H1 (cell line): ENCODE measurements around the gene AFF4. TPM values are rescaled to one million over a fixed set of nuclear protein-coding genes. Genes with fewer than 3 reads are reported as not detected.

Source experiments
- CTCF ChIA-PET: fragments of 300-600 bp; sonication (Branson Sonifier 250); formaldehyde crosslinking; loops from one replicate; lab custom pipeline; 2021; ENCODE audit not compliant: partially characterized antibody; lab: Charles Lee
- POLR2A ChIA-PET: fragments of 300-600 bp; sonication (Branson Sonifier 250); formaldehyde crosslinking; loops from one replicate; lab custom pipeline; 2021; ENCODE audit warnings: inconsistent platforms; ENCODE audit not compliant: partially characterized antibody; lab: Charles Lee
- DNase-seq, 2 experiments: peaks; one replicate each; pipeline versions ENCODE4 v3.0.0 to v3.0.0-alpha.2; 2010 to 2022; ENCODE audit warnings: low spot score in 2 of 2, low read depth in 1 of 2, mixed read lengths in 1 of 2
- FAIRE-seq: peaks from 2 replicates; lab custom pipeline; 2011; peaks lifted over from hg19 to GRCh38; lab: Jason Lieb, UNC
- H2AFZ ChIP-seq: 2 replicates; pipeline ENCODE4 v1.8.1; 2012; ENCODE audit warnings: low read length, inconsistent platforms
- H2AK5ac ChIP-seq: 2 replicates; pipeline ENCODE4 v1.6.1; 2013; ENCODE audit warnings: low read depth, low read length
- H2BK120ac ChIP-seq: replicated peaks from 2 replicates; pipeline ENCODE3; 2013; ENCODE audit warnings: low read depth, low read length, inconsistent platforms
- H2BK12ac ChIP-seq: 2 replicates; pipeline ENCODE4 v1.6.1; 2013; ENCODE audit warnings: low read depth, low read length
- H2BK15ac ChIP-seq: 2 replicates; pipeline ENCODE4 v1.6.1; 2013; ENCODE audit warnings: low read length
- H2BK20ac ChIP-seq: 2 replicates; pipeline ENCODE4 v1.6.1; 2013; ENCODE audit warnings: low read length
- H2BK5ac ChIP-seq: 2 replicates; pipeline ENCODE4 v1.6.1; 2013; ENCODE audit warnings: low read depth, low read length
- H3K14ac ChIP-seq: 2 replicates; pipeline ENCODE4 v1.6.1; 2013; ENCODE audit warnings: inconsistent platforms; ENCODE audit not compliant: insufficient read length
- H3K18ac ChIP-seq: 2 replicates; pipeline ENCODE4 v1.6.1; 2013; ENCODE audit warnings: low read length; ENCODE audit errors: extremely low read depth
- H3K23ac ChIP-seq: 2 replicates; pipeline ENCODE4 v1.6.1; 2013; ENCODE audit warnings: inconsistent platforms; ENCODE audit not compliant: insufficient read length
- H3K23me2 ChIP-seq: 2 replicates; pipeline ENCODE4 v1.6.1; 2013; ENCODE audit warnings: low read depth, low read length
- H3K27ac ChIP-seq: 2 replicates; pipeline ENCODE4 v1.6.1; 2011; ENCODE audit warnings: low read depth, low read length, inconsistent platforms
- H3K27me3 ChIP-seq, 4 experiments: replicated peaks in 1 of 4; 1 replicate in 1 of 4; 2 replicates in 3 of 4; pipeline versions ENCODE4 v1.6.1 to v1.8.1; 2011 to 2013; ENCODE audit warnings: low read length in 3 of 4, mild to moderate bottlenecking in 3 of 4, inconsistent platforms in 2 of 4, mixed read lengths in 2 of 4, moderate library complexity in 1 of 4; ENCODE audit not compliant: control insufficient read depth in 3 of 4, insufficient read depth in 3 of 4; ENCODE audit errors: extremely low read depth in 1 of 4
- H3K36me3 ChIP-seq, 4 experiments: 2 replicates each; pipeline versions ENCODE4 v1.6.1 to v1.8.1; 2011 to 2013; ENCODE audit warnings: mild to moderate bottlenecking in 4 of 4, low read length in 3 of 4, moderate library complexity in 2 of 4, control low read depth in 1 of 4, inconsistent platforms in 1 of 4; ENCODE audit not compliant: insufficient read depth in 4 of 4, control insufficient read depth in 2 of 4
- H3K4ac ChIP-seq: replicated peaks from 2 replicates; pipeline ENCODE3; 2013; ENCODE audit warnings: low read length, low read depth, mixed read lengths, inconsistent platforms; ENCODE audit not compliant: insufficient read length
- H3K4me1 ChIP-seq, 4 experiments: replicated peaks in 1 of 4; 1 replicate in 1 of 4; 2 replicates in 3 of 4; pipeline versions ENCODE4 v1.6.1 to v1.8.1; 2011 to 2013; ENCODE audit warnings: low read length in 3 of 4, inconsistent platforms in 2 of 4, mixed read lengths in 1 of 4; ENCODE audit not compliant: insufficient read depth in 4 of 4, control insufficient read depth in 3 of 4
- H3K4me2 ChIP-seq, 2 experiments: 2 replicates each; pipeline versions ENCODE4 v1.6.1 to v1.8.1; 2011 to 2013; ENCODE audit warnings: low read depth in 2 of 2, low read length in 2 of 2, control low read depth in 1 of 2, inconsistent platforms in 1 of 2, mild to moderate bottlenecking in 1 of 2; ENCODE audit not compliant: insufficient read depth in 1 of 2
- H3K4me3 ChIP-seq, 4 experiments: fragments of 200-600, 300-600 bp in 1 of 4; sonication (generic), shearing (Covaris generic), sonication (Bioruptor Twin) in 1 of 4; 2 replicates each; pipeline versions ENCODE4 v1.5.1 to v1.8.1; 2011 to 2016; ENCODE audit warnings: low read length in 4 of 4, low read depth in 3 of 4, control low read depth in 2 of 4, inconsistent platforms in 2 of 4, mild to moderate bottlenecking in 2 of 4, mixed read lengths in 1 of 4, moderate library complexity in 1 of 4; ENCODE audit not compliant: insufficient read depth in 2 of 4; ENCODE audit errors: extremely low read depth in 1 of 4
- H3K56ac ChIP-seq: replicated peaks from 2 replicates; pipeline ENCODE3; 2013; ENCODE audit warnings: low read depth, mild to moderate bottlenecking, mixed read lengths, low read length, inconsistent platforms; ENCODE audit not compliant: insufficient read length
- H3K79me1 ChIP-seq: 2 replicates; pipeline ENCODE4 v1.6.1; 2013; ENCODE audit warnings: low read depth, low read length, control low read depth
- H3K79me2 ChIP-seq, 2 experiments: 2 replicates each; pipeline versions ENCODE4 v1.6.1 to v1.8.1; 2012 to 2013; ENCODE audit warnings: low read length in 2 of 2, mild to moderate bottlenecking in 2 of 2, inconsistent platforms in 1 of 2; ENCODE audit not compliant: insufficient read depth in 2 of 2, control insufficient read depth in 1 of 2
- H3K9ac ChIP-seq, 4 experiments: replicated peaks in 1 of 4; 1 replicate in 1 of 4; 2 replicates in 3 of 4; pipeline versions ENCODE4 v1.6.1 to v1.8.1; 2011 to 2013; ENCODE audit warnings: low read depth in 3 of 4, low read length in 3 of 4, control low read depth in 2 of 4, mild to moderate bottlenecking in 2 of 4, moderate library complexity in 2 of 4, inconsistent platforms in 1 of 4; ENCODE audit errors: extremely low read depth in 1 of 4
- H3K9me3 ChIP-seq, 2 experiments: 2 replicates each; pipeline versions ENCODE4 v1.6.1 to v1.8.1; 2012 to 2013; ENCODE audit warnings: mild to moderate bottlenecking in 2 of 2, moderate library complexity in 2 of 2, control low read depth in 1 of 2, inconsistent platforms in 1 of 2, low read depth in 1 of 2, low read length in 1 of 2, mixed read lengths in 1 of 2; ENCODE audit not compliant: insufficient read depth in 2 of 2
- H4K20me1 ChIP-seq, 2 experiments: replicated peaks in 1 of 2; 2 replicates each; pipeline versions ENCODE3 to v1.8.1; 2011 to 2013; ENCODE audit warnings: inconsistent platforms in 2 of 2, low read length in 2 of 2, mild to moderate bottlenecking in 1 of 2; ENCODE audit not compliant: insufficient read depth in 2 of 2, control insufficient read depth in 1 of 2
- H4K5ac ChIP-seq: 2 replicates; pipeline ENCODE4 v1.6.1; 2013; ENCODE audit warnings: low read length, low read depth, mixed read lengths, inconsistent platforms; ENCODE audit not compliant: insufficient read length
- H4K8ac ChIP-seq: 2 replicates; pipeline ENCODE4 v1.8.0; 2013; ENCODE audit warnings: mild to moderate bottlenecking, moderate library complexity, low read length, inconsistent platforms; ENCODE audit not compliant: insufficient read depth; ENCODE audit errors: extremely low read depth
- H4K91ac ChIP-seq: replicated peaks from 2 replicates; pipeline ENCODE3; 2013; ENCODE audit warnings: low read length, mixed read lengths, inconsistent platforms; ENCODE audit not compliant: insufficient read length
- CBX5 ChIP-seq: fragments of 300-800, 300-1000 bp; sonication (generic); IDR thresholded peaks from 2 replicates; pipeline ENCODE4 v1.7.1; 2016; ENCODE audit warnings: antibody characterized with exemption, low read length, low read depth
- CHD1 ChIP-seq: IDR thresholded peaks from 2 replicates; pipeline ENCODE4 v1.6.1; 2012; ENCODE audit warnings: low read depth, low read length, improper control_type of control experiment
- GABPA ChIP-seq: IDR thresholded peaks from 2 replicates; pipeline ENCODE4 v1.6.1; 2011; ENCODE audit warnings: mild to moderate bottlenecking, low read length, moderate library complexity, borderline replicate concordance; ENCODE audit not compliant: insufficient read depth
- JUND ChIP-seq: IDR thresholded peaks from 2 replicates; pipeline ENCODE4 v1.6.1; 2011; ENCODE audit warnings: mild to moderate bottlenecking, improper control_type of control experiment, low read length
- KDM1A ChIP-seq: fragments of 200-600, 300-600 bp; sonication (generic); IDR thresholded peaks from 2 replicates; pipeline ENCODE4 v1.7.1; 2016; ENCODE audit warnings: mild to moderate bottlenecking, low read length, borderline replicate concordance
- POLR2A ChIP-seq, 2 experiments: IDR thresholded peaks; 1 replicate in 1 of 2; 2 replicates in 1 of 2; pipeline ENCODE4 v1.6.1; 2011; ENCODE audit warnings: low read depth in 2 of 2, low read length in 2 of 2, mild to moderate bottlenecking in 2 of 2; ENCODE audit errors: control extremely low read depth in 1 of 2
- POLR2AphosphoS5 ChIP-seq: IDR thresholded peaks from 2 replicates; pipeline ENCODE4 v1.6.1; 2011; ENCODE audit warnings: low read depth, low read length
- SP4 ChIP-seq: IDR thresholded peaks from 2 replicates; pipeline ENCODE4 v1.6.1; 2012; ENCODE audit warnings: low read length, inconsistent platforms
- TAF7 ChIP-seq: optimal IDR thresholded peaks from 2 replicates; pipeline ENCODE3; 2011; ENCODE audit warnings: low read depth, mild to moderate bottlenecking, inconsistent platforms, low read length, moderate library complexity, borderline replicate concordance
- TBP ChIP-seq: IDR thresholded peaks from 2 replicates; pipeline ENCODE4 v1.6.1; 2011; ENCODE audit warnings: low read depth, low read length, improper control_type of control experiment
- WGBS, 2 experiments: shearing (Covaris generic) in 1 of 2; methylation state at CpG; one replicate each; pipeline versions ENCODE4 v1.1.6 to v1.1.7; 2013 to 2015; ENCODE audit warnings: low lambda C conversion rate in 2 of 2, mixed read lengths in 2 of 2, inconsistent platforms in 1 of 2, low coverage in 1 of 2, missing lambda C conversion rate in 1 of 2; ENCODE audit not compliant: insufficient replicate concordance in 2 of 2, insufficient coverage in 1 of 2, insufficient read length in 1 of 2; ENCODE audit errors: extremely low coverage in 1 of 2, missing lambda C conversion rate in 1 of 2; 5-methylcytosine and 5-hydroxymethylcytosine counted together
- polyA plus RNA-seq, 7 experiments: library from polyadenylated mRNA; depleted of rRNA in 3 of 7; stranded (reverse) in 5 of 7; unstranded in 2 of 7; fragments of >200 nt in 5 of 7; fragments of 200-250 nt in 2 of 7; gene quantifications; 1 replicate in 5 of 7; 2 replicates in 1 of 7; 4 replicates in 1 of 7; pipeline versions ENCODE4 v1.2.1 to v1.2.3, GENCODE V29; 2011 to 2013; ENCODE audit warnings: missing spikeins in 2 of 7, mixed read lengths in 2 of 7
- total RNA-seq: library from RNA; stranded (reverse); fragmentation: NEBNext Ultra II Directional; extraction: Animal tissue kit (Norgen Biotek cat#: 25700); gene quantifications from 2 replicates; pipeline ENCODE4 v1.2.1, GENCODE V29; 2021
- TF ChIP-seq, protein P1 (sequence below), 3 experiments: IDR thresholded peaks; 1 replicate in 2 of 3; 2 replicates in 1 of 3; pipeline versions ENCODE4 v1.5.1 to v1.6.1; 2011; ENCODE audit warnings: low read length in 3 of 3, mild to moderate bottlenecking in 3 of 3, inconsistent platforms in 2 of 3, low read depth in 1 of 3, moderate library complexity in 1 of 3; ENCODE audit not compliant: insufficient read depth in 1 of 3; ENCODE audit errors: control extremely low read depth in 1 of 3

Gene AFF4
- total and polyA plus RNA-seq, 2 of the 8 experiments (the other 6 are each of a cell fraction or from before 2014, with no cell fraction given), result 12.0 to 61.4 TPM

DNA sequence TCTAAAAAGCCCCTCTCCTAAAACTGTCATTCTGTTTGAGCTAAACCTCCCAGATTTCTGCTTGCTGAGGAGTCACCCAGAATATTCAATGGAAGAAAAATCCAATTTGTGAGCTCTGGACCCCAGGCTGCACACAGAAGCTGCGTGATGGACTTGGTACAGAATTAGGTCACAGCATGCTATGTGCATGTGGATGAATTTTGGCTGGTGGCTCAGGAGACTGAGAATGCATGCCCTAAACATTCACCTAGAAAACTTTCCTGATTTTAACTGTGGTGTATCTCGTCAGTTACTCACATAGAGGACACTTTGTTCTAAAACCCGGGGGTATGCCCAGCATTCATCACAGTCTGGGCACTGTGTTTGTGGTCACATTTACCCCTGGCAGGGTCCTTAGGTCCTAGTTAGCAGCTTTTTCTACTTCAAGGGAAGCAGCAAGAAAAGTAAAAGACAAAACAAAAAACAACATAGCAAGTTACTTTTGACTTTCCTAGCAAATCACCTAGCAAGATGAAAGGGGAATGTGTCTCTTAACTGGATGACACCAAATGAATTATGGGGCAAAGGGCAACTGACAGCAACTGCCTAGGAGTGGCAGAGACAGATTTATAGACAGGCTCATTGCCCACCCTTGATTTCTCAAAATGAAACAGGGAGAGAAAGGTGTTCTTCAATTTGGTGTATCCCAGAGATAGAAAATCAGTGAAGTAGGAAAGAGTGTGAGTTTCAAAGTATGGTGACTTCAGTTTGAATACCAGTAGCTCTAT, 124.7 kb downstream of the AFF4 start:
- H3K4me2 ChIP-seq, result no peak overlapping the region
- no peak overlapping the region for H3K9ac ChIP-seq
- no peak overlapping the region for H4K91ac ChIP-seq
- H3K79me2 ChIP-seq, result no peaks in the 10 kb centered on the region
- CTCF ChIA-PET, result interaction anchor here (0.6 to 25.6 kb wide), 3 partner anchors 8 to 92 kb away, joined by 4 to 465 read pairs (median 10); partner anchors contain the start of genes GDF9, LEAP2, SHROOM1 and UQCRQ
- H2BK15ac ChIP-seq, result no peak overlapping the region
- H3K79me1 ChIP-seq, result no peaks in the 10 kb centered on the region
- DNase-seq (no peak), FAIRE-seq (no peak)
- H3K4ac ChIP-seq, result no peak overlapping the region
- POLR2A ChIA-PET, result interaction anchor here (1.7 kb wide), 1 partner anchor 14 kb away, joined by 3 read pairs; no protein-coding TSS in a partner anchor
- no peak overlapping the region for H2BK5ac ChIP-seq
- H2AK5ac ChIP-seq, result no peak overlapping the region
- H3K23me2 ChIP-seq, result no peaks in the 10 kb centered on the region
- H3K36me3 ChIP-seq, result no peaks in the 10 kb centered on the region
- H4K8ac ChIP-seq, result no peak overlapping the region
- no peaks in the 10 kb centered on the region for H3K9me3 ChIP-seq
- no peaks in the 10 kb centered on the region for H4K20me1 ChIP-seq
- H3K4me3 ChIP-seq, result no peak overlapping the region
- no peak overlapping the region for H2AFZ ChIP-seq
- no peak overlapping the region for H3K18ac ChIP-seq
- no peaks in the 10 kb centered on the region for H3K27me3 ChIP-seq
- H3K27ac ChIP-seq, result no peak overlapping the region
- H3K4me1 ChIP-seq, result no peaks in the 10 kb centered on the region
- no peak overlapping the region for H3K23ac ChIP-seq
- no peak overlapping the region for H4K5ac ChIP-seq
- WGBS, 2 experiments, result 90% methylated on average over 3 of the region's 3 CpGs; no CpG with 5 or more reads in 1 of the 2 experiments
- H2BK120ac ChIP-seq, result no peak overlapping the region
- H3K56ac ChIP-seq, result no peak overlapping the region
- no peak overlapping the region for H2BK20ac ChIP-seq
- no peak overlapping the region for H2BK12ac ChIP-seq
- no peak overlapping the region for H3K14ac ChIP-seq
- no peak for TF ChIP-seq KDM1A
- TF ChIP-seq POLR2A (IDR thresholded peaks at IDR 0.05; ENCODE audit: control extremely low read depth in 1 of 2, low read depth in 2 of 2, low read length in 2 of 2), result no peak
- no peak for TF ChIP-seq SP4
- no peak for TF ChIP-seq GABPA
- no peak for TF ChIP-seq POLR2AphosphoS5
- no peak for TF ChIP-seq JUND
- no peak for TF ChIP-seq CBX5
- TF ChIP-seq, protein P1, sequence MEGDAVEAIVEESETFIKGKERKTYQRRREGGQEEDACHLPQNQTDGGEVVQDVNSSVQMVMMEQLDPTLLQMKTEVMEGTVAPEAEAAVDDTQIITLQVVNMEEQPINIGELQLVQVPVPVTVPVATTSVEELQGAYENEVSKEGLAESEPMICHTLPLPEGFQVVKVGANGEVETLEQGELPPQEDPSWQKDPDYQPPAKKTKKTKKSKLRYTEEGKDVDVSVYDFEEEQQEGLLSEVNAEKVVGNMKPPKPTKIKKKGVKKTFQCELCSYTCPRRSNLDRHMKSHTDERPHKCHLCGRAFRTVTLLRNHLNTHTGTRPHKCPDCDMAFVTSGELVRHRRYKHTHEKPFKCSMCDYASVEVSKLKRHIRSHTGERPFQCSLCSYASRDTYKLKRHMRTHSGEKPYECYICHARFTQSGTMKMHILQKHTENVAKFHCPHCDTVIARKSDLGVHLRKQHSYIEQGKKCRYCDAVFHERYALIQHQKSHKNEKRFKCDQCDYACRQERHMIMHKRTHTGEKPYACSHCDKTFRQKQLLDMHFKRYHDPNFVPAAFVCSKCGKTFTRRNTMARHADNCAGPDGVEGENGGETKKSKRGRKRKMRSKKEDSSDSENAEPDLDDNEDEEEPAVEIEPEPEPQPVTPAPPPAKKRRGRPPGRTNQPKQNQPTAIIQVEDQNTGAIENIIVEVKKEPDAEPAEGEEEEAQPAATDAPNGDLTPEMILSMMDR (IDR thresholded peaks at IDR 0.05; ENCODE audit: control extremely low read depth in 1 of 3, insufficient read depth in 1 of 3, low read depth in 1 of 3, low read length in 3 of 3), result no peak
- TF ChIP-seq TBP, result no peak
- no peak for TF ChIP-seq TAF7
- no peak for TF ChIP-seq CHD1
